IMR-90 (cell line): ENCODE data around the gene THRB.

Source experiments
- CEBPB ChIP-seq: IDR thresholded peaks from 2 replicates; pipeline ENCODE4 v1.6.1; 2012; ENCODE audit warnings: low read depth, low read length, improper control_type of control experiment
- POLR2A ChIP-seq: IDR thresholded peaks from 2 replicates; pipeline ENCODE4 v1.6.1; 2012; ENCODE audit warnings: mild to moderate bottlenecking, low read depth, low read length

DNA sequence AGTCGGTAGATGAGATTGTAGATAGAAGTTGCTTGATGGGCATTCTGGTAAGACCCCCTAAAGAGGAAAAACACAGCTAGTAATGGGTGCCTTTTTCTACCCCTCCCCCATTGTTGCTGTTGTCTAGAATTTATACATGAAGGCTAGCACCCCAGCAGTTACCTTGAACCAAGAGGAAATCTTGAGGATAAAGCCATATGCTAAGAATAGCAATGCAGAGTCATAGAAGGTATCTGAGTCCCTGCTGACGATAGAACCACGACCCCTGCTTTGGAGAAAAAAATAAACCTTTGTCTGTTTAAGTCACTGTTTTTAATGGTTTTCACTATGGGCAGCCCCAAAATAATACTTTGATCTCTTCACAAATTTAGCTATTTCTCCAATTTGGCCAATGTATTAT, 162.6 kb downstream of the THRB start:
- TF ChIP-seq POLR2A (no peak), CEBPB (no peak)
